Liver (tissue), 9 donors: ENCODE measurements around the gene KLHL28. TPM values are rescaled to one million over a fixed set of nuclear protein-coding genes. Genes with fewer than 3 reads are reported as not detected.

ENCODE experiments used
- DNase-seq: peaks from one replicate; pipeline ENCODE4 v3.0.0-alpha.2; 2017; ENCODE audit warnings: low spot score
- H3K27ac ChIP-seq, 2 donors: one replicate each; pipeline ENCODE4 v1.7.0; 2013; ENCODE audit warnings: inconsistent platforms in 2 of 2, low read length in 2 of 2, control low read depth in 1 of 2, low read depth in 1 of 2, mild to moderate bottlenecking in 1 of 2
- H3K27me3 ChIP-seq, 4 donors: one replicate each; pipeline versions ENCODE4 v1.6.1 to v1.7.0; 2013; ENCODE audit warnings: low read length in 3 of 4, inconsistent platforms in 1 of 4, mild to moderate bottlenecking in 1 of 4, moderate library complexity in 1 of 4; ENCODE audit not compliant: control insufficient read depth in 4 of 4, insufficient read depth in 4 of 4
- H3K36me3 ChIP-seq, 4 donors: one replicate each; pipeline versions ENCODE4 v1.6.1 to v1.7.0; 2013; ENCODE audit warnings: low read length in 3 of 4, mild to moderate bottlenecking in 3 of 4, low read depth in 1 of 4, moderate library complexity in 1 of 4; ENCODE audit not compliant: control insufficient read depth in 4 of 4, insufficient read depth in 3 of 4
- H3K4me1 ChIP-seq, 4 donors: one replicate each; pipeline versions ENCODE4 v1.6.1 to v1.7.0; 2013; ENCODE audit warnings: low read length in 3 of 4, mild to moderate bottlenecking in 3 of 4, moderate library complexity in 1 of 4; ENCODE audit not compliant: control insufficient read depth in 4 of 4, insufficient read depth in 4 of 4
- H3K4me3 ChIP-seq, 3 donors: one replicate each; pipeline versions ENCODE4 v1.6.1 to v1.7.0; 2013; ENCODE audit warnings: low read length in 3 of 3, control low read depth in 1 of 3, low read depth in 1 of 3, mild to moderate bottlenecking in 1 of 3
- H3K9ac ChIP-seq, 2 donors: one replicate each; pipeline ENCODE4 v1.7.0; 2013; ENCODE audit warnings: low read length in 2 of 2, mild to moderate bottlenecking in 2 of 2, moderate library complexity in 2 of 2, control low read depth in 1 of 2, low read depth in 1 of 2
- H3K9me3 ChIP-seq, 4 donors: one replicate each; pipeline versions ENCODE4 v1.6.1 to v1.7.0; 2013; ENCODE audit warnings: low read length in 3 of 4; ENCODE audit not compliant: control insufficient read depth in 4 of 4
- EGR1 ChIP-seq, 2 donors: IDR thresholded peaks; 2 replicates each; pipeline ENCODE4 v1.6.1; 2016 to 2018; ENCODE audit warnings: antibody characterized with exemption in 2 of 2, low read depth in 2 of 2
- FOXA1 ChIP-seq: IDR thresholded peaks from 2 replicates; pipeline ENCODE4 v1.6.1; 2016; ENCODE audit warnings: antibody characterized with exemption
- FOXA2 ChIP-seq: IDR thresholded peaks from 2 replicates; pipeline ENCODE4 v1.6.1; 2016; ENCODE audit warnings: antibody characterized with exemption
- GABPA ChIP-seq, 2 donors: IDR thresholded peaks in 1 of 2; conservative IDR thresholded peaks in 1 of 2; 2 replicates each; pipeline ENCODE4 v1.6.1; 2016; ENCODE audit warnings: antibody characterized with exemption in 2 of 2, mild to moderate bottlenecking in 1 of 2, moderate library complexity in 1 of 2
- HNF4A ChIP-seq, 2 donors: conservative IDR thresholded peaks; 2 replicates each; pipeline ENCODE4 v1.6.1; 2016; ENCODE audit warnings: antibody characterized with exemption in 2 of 2, mild to moderate bottlenecking in 2 of 2
- HNF4G ChIP-seq: IDR thresholded peaks from 2 replicates; pipeline ENCODE4 v1.6.1; 2016; ENCODE audit warnings: antibody characterized with exemption
- JUND ChIP-seq, 2 donors: IDR thresholded peaks; 2 replicates each; pipeline ENCODE4 v1.6.1; 2016; ENCODE audit warnings: antibody characterized with exemption in 2 of 2
- NR2F2 ChIP-seq: IDR thresholded peaks from 2 replicates; pipeline ENCODE4 v1.6.1; 2016; ENCODE audit warnings: antibody characterized with exemption
- RAD21 ChIP-seq, 2 donors: IDR thresholded peaks; 2 replicates each; pipeline ENCODE4 v1.6.1; 2016; ENCODE audit warnings: antibody characterized with exemption in 2 of 2, mild to moderate bottlenecking in 2 of 2
- RXRA ChIP-seq, 2 donors: IDR thresholded peaks; 2 replicates each; pipeline ENCODE4 v1.6.1; 2017 to 2018; ENCODE audit warnings: antibody characterized with exemption in 2 of 2, mild to moderate bottlenecking in 1 of 2
- SP1 ChIP-seq: IDR thresholded peaks from 2 replicates; pipeline ENCODE4 v1.6.1; 2018; ENCODE audit warnings: antibody characterized with exemption, mild to moderate bottlenecking
- TAF1 ChIP-seq: conservative IDR thresholded peaks from 2 replicates; pipeline ENCODE4 v1.6.1; 2016; ENCODE audit warnings: antibody characterized with exemption, mild to moderate bottlenecking
- YY1 ChIP-seq: IDR thresholded peaks from 2 replicates; pipeline ENCODE4 v1.6.1; 2016; ENCODE audit warnings: antibody characterized with exemption, mild to moderate bottlenecking
- WGBS: extraction: QIAGEN DNeasy Blood & Tissue Kit; methylation state at CpG from one replicate; pipeline ENCODE4 v1.1.7; 2013; 5-methylcytosine and 5-hydroxymethylcytosine counted together
- polyA plus RNA-seq, 2 donors: library from polyadenylated mRNA; stranded (reverse) in 1 of 2; unstranded in 1 of 2; fragments of 200-250 nt in 1 of 2; fragments of >200 nt in 1 of 2; fragmentation: Nextera tagmentation in 1 of 2; extraction: Ambion mirVana in 1 of 2; gene quantifications; one replicate each; pipeline versions ENCODE4 v1.2.1 to v1.2.3, GENCODE V29; 2013 to 2015
- total RNA-seq, 2 donors: library from RNA; depleted of rRNA; stranded (reverse); fragments of >200 nt; gene quantifications; one replicate each; pipeline ENCODE4 v1.2.3, GENCODE V29; 2014
- TF ChIP-seq, protein P1 (sequence below): IDR thresholded peaks from 2 replicates; pipeline ENCODE4 v1.6.1; 2016; ENCODE audit warnings: antibody characterized with exemption, mild to moderate bottlenecking
- TF ChIP-seq, protein P2 (sequence below): IDR thresholded peaks from 2 replicates; pipeline ENCODE4 v1.6.1; 2016; ENCODE audit warnings: antibody characterized with exemption
- TF ChIP-seq, protein P3 (sequence below): IDR thresholded peaks from 2 replicates; pipeline ENCODE4 v1.6.1; 2016; ENCODE audit warnings: antibody characterized with exemption
- TF ChIP-seq, protein P4 (sequence below): fragments of 150-350 bp; IDR thresholded peaks from 2 replicates; pipeline ENCODE4 v1.5.1; 2017; ENCODE audit warnings: improper control_type of control experiment, low read depth, low read length; ENCODE audit not compliant: missing input control
- TF ChIP-seq, protein P5 (sequence below): IDR thresholded peaks from 2 replicates; pipeline ENCODE4 v1.6.1; 2016; ENCODE audit warnings: antibody characterized with exemption
- donor health status: healthy.
- donor health status: healthy.
- donor health status: healthy.
- donor health status: healthy.
- donor health status: healthy.

KLHL28 gene
- total and polyA plus RNA-seq, 4 donors, result 2.3 to 7.9 (median 5.7) TPM

DNA sequence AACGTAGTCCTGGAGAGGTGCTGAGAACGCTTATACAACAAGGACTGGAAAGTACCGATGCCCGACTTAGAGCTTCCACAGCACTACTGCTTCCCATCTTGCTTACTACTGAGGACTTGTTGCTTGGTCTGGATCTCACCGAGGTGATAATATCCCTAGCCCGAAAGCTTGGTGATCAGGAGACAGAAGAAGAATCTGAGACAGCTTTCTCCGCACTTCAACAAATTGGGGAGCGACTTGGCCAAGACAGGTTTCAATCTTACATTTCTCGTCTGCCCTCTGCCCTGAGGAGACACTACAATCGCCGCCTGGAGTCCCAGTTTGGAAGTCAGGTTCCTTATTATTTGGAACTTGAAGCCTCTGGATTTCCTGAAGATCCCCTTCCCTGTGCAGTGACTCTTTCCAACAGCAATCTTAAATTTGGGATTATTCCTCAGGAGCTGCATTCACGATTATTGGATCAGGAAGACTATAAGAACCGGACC lies 1.3 kb upstream of the KLHL28 start:
- Histone ChIP-seq H3K36me3 (no peaks in the 10 kb centered on the region), H3K27me3 (no peaks in the 10 kb centered on the region), H3K9ac (peak overlapping the region; percentile 30 to 50), H3K4me3 (peak overlapping the region; percentile 74 to 99 (median 80)), H3K9me3 (no peaks in the 10 kb centered on the region), H3K4me1 (peaks cover 5 to 53% (median 47%) of the 10 kb centered on the region in 4 donors), H3K27ac (peak overlapping the region in 1 of 2 donors; percentile 85)
- TF ChIP-seq SP1 (no peak), RXRA (IDR thresholded peaks at IDR 0.05) (no peak), TAF1 (no peak), EGR1 (IDR thresholded peaks at IDR 0.05; ENCODE audit: low read depth in 2 of 2) (no peak), HNF4A (conservative IDR thresholded peaks at IDR 0.05) (no peak), HNF4G (no peak)
- 24% methylated on average over 13 of the region's 13 CpGs for WGBS
- DNase-seq, result no peak

DNA sequence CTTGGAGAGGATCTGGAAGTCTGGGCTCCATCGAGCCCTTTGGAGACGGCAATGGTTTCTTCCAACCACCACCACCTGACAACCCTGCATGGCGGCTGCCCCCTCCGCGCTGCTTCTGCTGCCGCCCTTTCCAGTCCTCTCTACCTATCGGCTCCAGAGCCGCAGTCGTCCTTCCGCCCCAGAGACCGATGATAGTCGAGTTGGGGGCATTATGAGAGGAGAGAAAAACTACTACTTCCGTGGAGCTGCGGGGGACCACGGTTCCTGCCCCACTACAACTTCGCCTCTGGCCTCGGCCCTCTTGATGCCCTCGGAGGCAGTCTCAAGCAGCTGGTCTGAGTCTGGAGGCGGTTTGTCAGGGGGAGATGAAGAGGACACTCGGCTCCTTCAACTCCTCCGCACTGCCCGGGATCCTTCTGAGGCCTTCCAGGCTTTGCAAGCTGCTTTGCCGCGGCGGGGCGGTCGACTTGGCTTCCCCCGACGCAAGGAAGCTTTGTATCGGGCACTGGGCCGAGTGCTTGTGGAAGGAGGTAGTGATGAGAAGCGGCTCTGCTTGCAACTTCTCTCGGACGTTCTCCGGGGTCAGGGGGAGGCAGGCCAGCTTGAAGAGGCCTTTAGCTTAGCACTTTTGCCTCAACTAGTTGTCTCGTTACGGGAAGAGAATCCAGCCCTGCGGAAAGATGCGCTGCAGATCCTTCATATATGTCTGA lies 742 bp upstream of the KLHL28 start:
- TF ChIP-seq TAF1, result no peak
- peak; percentile 88 for TF ChIP-seq YY1
- H3K9ac ChIP-seq, result peak overlapping the region; percentile 30 to 50
- H3K36me3 ChIP-seq, result no peaks in the 10 kb centered on the region
- no peaks in the 10 kb centered on the region for H3K27me3 ChIP-seq
- peak; percentile 36 for DNase-seq
- under 1% methylated on average over 39 of the region's 39 CpGs for WGBS
- H3K27ac ChIP-seq, result peak overlapping the region; percentile 68 to 85
- H3K9me3 ChIP-seq, result no peaks in the 10 kb centered on the region
- peak overlapping the region; percentile 74 to 99 (median 80) for H3K4me3 ChIP-seq
- peaks cover 5 to 51% (median 45%) of the 10 kb centered on the region in 4 donors for H3K4me1 ChIP-seq

DNA sequence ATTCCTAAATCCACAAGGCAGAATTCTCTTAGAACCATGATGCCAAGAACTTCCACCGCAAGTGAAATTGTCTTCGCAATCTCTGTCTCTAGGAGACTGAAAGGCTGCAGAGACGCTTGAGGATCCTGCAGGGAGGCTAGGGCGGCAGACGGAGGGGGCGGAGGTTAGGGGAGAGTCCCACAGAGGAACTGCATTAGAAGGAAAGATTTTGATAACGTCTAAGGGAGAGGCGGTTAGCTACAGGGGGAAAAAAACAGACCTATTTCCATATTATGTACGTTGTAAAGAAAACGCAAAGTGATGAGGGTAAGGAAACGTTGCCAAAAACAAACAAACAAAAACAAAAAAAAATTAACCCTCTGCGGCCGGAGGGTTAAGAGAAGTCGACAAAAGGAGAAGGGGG lies 595 bp downstream of the KLHL28 start:
- H3K4me3 ChIP-seq, result peak overlapping the region; percentile 61 to 99 (median 90)
- no peaks in the 10 kb centered on the region for H3K27me3 ChIP-seq
- no peak for TF ChIP-seq HNF4A (conservative IDR thresholded peaks at IDR 0.05)
- no peak for TF ChIP-seq EGR1 (IDR thresholded peaks at IDR 0.05; ENCODE audit: low read depth in 2 of 2)
- TF ChIP-seq RXRA (IDR thresholded peaks at IDR 0.05), result no peak
- no peak for TF ChIP-seq FOXA2
- no peak for TF ChIP-seq NR2F2
- TF ChIP-seq, protein P1, sequence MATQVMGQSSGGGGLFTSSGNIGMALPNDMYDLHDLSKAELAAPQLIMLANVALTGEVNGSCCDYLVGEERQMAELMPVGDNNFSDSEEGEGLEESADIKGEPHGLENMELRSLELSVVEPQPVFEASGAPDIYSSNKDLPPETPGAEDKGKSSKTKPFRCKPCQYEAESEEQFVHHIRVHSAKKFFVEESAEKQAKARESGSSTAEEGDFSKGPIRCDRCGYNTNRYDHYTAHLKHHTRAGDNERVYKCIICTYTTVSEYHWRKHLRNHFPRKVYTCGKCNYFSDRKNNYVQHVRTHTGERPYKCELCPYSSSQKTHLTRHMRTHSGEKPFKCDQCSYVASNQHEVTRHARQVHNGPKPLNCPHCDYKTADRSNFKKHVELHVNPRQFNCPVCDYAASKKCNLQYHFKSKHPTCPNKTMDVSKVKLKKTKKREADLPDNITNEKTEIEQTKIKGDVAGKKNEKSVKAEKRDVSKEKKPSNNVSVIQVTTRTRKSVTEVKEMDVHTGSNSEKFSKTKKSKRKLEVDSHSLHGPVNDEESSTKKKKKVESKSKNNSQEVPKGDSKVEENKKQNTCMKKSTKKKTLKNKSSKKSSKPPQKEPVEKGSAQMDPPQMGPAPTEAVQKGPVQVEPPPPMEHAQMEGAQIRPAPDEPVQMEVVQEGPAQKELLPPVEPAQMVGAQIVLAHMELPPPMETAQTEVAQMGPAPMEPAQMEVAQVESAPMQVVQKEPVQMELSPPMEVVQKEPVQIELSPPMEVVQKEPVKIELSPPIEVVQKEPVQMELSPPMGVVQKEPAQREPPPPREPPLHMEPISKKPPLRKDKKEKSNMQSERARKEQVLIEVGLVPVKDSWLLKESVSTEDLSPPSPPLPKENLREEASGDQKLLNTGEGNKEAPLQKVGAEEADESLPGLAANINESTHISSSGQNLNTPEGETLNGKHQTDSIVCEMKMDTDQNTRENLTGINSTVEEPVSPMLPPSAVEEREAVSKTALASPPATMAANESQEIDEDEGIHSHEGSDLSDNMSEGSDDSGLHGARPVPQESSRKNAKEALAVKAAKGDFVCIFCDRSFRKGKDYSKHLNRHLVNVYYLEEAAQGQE, result no peak
- TF ChIP-seq GABPA (IDR thresholded peaks at IDR 0.05 in 1 of 2, conservative IDR thresholded peaks at IDR 0.05 in 1 of 2), result no peak
- TF ChIP-seq RAD21 (IDR thresholded peaks at IDR 0.05), result no peak
- TF ChIP-seq, protein P2, sequence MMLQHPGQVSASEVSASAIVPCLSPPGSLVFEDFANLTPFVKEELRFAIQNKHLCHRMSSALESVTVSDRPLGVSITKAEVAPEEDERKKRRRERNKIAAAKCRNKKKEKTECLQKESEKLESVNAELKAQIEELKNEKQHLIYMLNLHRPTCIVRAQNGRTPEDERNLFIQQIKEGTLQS, result no peak
- no peak for TF ChIP-seq FOXA1
- no peak for TF ChIP-seq JUND (IDR thresholded peaks at IDR 0.05)
- no peak for TF ChIP-seq HNF4G
- TF ChIP-seq YY1, result no peak
- TF ChIP-seq, protein P3, sequence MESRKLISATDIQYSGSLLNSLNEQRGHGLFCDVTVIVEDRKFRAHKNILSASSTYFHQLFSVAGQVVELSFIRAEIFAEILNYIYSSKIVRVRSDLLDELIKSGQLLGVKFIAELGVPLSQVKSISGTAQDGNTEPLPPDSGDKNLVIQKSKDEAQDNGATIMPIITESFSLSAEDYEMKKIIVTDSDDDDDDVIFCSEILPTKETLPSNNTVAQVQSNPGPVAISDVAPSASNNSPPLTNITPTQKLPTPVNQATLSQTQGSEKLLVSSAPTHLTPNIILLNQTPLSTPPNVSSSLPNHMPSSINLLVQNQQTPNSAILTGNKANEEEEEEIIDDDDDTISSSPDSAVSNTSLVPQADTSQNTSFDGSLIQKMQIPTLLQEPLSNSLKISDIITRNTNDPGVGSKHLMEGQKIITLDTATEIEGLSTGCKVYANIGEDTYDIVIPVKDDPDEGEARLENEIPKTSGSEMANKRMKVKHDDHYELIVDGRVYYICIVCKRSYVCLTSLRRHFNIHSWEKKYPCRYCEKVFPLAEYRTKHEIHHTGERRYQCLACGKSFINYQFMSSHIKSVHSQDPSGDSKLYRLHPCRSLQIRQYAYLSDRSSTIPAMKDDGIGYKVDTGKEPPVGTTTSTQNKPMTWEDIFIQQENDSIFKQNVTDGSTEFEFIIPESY, result no peak
- no peak for TF ChIP-seq TAF1
- TF ChIP-seq SP1, result no peak
- TF ChIP-seq, protein P4, sequence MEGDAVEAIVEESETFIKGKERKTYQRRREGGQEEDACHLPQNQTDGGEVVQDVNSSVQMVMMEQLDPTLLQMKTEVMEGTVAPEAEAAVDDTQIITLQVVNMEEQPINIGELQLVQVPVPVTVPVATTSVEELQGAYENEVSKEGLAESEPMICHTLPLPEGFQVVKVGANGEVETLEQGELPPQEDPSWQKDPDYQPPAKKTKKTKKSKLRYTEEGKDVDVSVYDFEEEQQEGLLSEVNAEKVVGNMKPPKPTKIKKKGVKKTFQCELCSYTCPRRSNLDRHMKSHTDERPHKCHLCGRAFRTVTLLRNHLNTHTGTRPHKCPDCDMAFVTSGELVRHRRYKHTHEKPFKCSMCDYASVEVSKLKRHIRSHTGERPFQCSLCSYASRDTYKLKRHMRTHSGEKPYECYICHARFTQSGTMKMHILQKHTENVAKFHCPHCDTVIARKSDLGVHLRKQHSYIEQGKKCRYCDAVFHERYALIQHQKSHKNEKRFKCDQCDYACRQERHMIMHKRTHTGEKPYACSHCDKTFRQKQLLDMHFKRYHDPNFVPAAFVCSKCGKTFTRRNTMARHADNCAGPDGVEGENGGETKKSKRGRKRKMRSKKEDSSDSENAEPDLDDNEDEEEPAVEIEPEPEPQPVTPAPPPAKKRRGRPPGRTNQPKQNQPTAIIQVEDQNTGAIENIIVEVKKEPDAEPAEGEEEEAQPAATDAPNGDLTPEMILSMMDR, result no peak
- TF ChIP-seq, protein P5, sequence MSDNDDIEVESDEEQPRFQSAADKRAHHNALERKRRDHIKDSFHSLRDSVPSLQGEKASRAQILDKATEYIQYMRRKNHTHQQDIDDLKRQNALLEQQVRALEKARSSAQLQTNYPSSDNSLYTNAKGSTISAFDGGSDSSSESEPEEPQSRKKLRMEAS, result no peak
- no peaks in the 10 kb centered on the region for H3K9me3 ChIP-seq
- peak overlapping the region; percentile 85 to 93 for H3K27ac ChIP-seq
- peak; percentile 68 for DNase-seq
- H3K4me1 ChIP-seq, result peaks cover 2 to 50% (median 38%) of the 10 kb centered on the region in 4 donors
- under 1% methylated on average over 14 of the region's 14 CpGs for WGBS
- H3K9ac ChIP-seq, result peak overlapping the region; percentile 81 to 87
- no peaks in the 10 kb centered on the region for H3K36me3 ChIP-seq
